ENCODE data around the gene TMEM154.

- no peak for TF ChIP-seq POU2F2 (IDR thresholded peaks at IDR 0.05; ENCODE audit: low read depth, low read length)
- no peak for TF ChIP-seq TAF1 (IDR thresholded peaks at IDR 0.05; ENCODE audit: low read depth, low read length)
- TF ChIP-seq POLR2A (IDR thresholded peaks at IDR 0.05; ENCODE audit: low read depth, low read length), result no peak
Measured at GRCh38 chr4:152705903-152706302, 26.1 kb upstream of the TMEM154 start.
